Mesendoderm (in vitro differentiated cells): ENCODE measurements around the gene CD300H. TPM values are rescaled to one million over a fixed set of nuclear protein-coding genes. Genes with fewer than 3 reads are reported as not detected.

Experiments
- DNase-seq: peaks from one replicate; pipeline ENCODE4 v3.0.0; 2013
- H2AK5ac ChIP-seq: 2 replicates; pipeline ENCODE4 v1.6.1; 2013; ENCODE audit warnings: low read length, inconsistent platforms
- H2BK120ac ChIP-seq: 2 replicates; pipeline ENCODE4 v1.6.1; 2013; ENCODE audit warnings: low read depth, mild to moderate bottlenecking, low read length, moderate library complexity, mixed read lengths
- H2BK15ac ChIP-seq: replicated peaks from 2 replicates; pipeline ENCODE4 v1.6.1; 2013; ENCODE audit warnings: low read depth, mild to moderate bottlenecking, moderate library complexity
- H2BK5ac ChIP-seq: 2 replicates; pipeline ENCODE4 v1.6.1; 2013; ENCODE audit warnings: low read length, inconsistent platforms
- H3K18ac ChIP-seq: 2 replicates; pipeline ENCODE4 v1.6.1; 2013; ENCODE audit warnings: mild to moderate bottlenecking, low read length, mixed read lengths
- H3K23ac ChIP-seq: one replicate; pipeline ENCODE4 v1.6.1; 2013; ENCODE audit warnings: low read length
- H3K27ac ChIP-seq: 2 replicates; pipeline ENCODE4 v1.5.1; 2013; ENCODE audit warnings: low read depth, mild to moderate bottlenecking, inconsistent platforms, low read length, moderate library complexity
- H3K27me3 ChIP-seq: 2 replicates; pipeline ENCODE4 v1.6.1; 2013; ENCODE audit warnings: low read length, control low read depth, mild to moderate bottlenecking, inconsistent platforms; ENCODE audit not compliant: insufficient read depth, poor library complexity
- H3K36me3 ChIP-seq: 2 replicates; pipeline ENCODE4 v1.6.1; 2013; ENCODE audit warnings: low read length, inconsistent platforms; ENCODE audit not compliant: control insufficient read depth, insufficient read depth
- H3K4ac ChIP-seq: one replicate; pipeline ENCODE4 v1.6.1; 2013; ENCODE audit warnings: low read depth, mild to moderate bottlenecking, low read length, moderate library complexity
- H3K4me1 ChIP-seq: 2 replicates; pipeline ENCODE4 v1.6.1; 2013; ENCODE audit warnings: low read depth, low read length, inconsistent platforms; ENCODE audit not compliant: control insufficient read depth
- H3K4me2 ChIP-seq: 2 replicates; pipeline ENCODE4 v1.6.1; 2013; ENCODE audit warnings: low read length
- H3K4me3 ChIP-seq: 2 replicates; pipeline ENCODE4 v1.5.1; 2013; ENCODE audit warnings: mild to moderate bottlenecking, low read length
- H3K56ac ChIP-seq: one replicate; pipeline ENCODE4 v1.6.1; 2013; ENCODE audit warnings: low read length
- H3K79me1 ChIP-seq: 2 replicates; pipeline ENCODE4 v1.6.1; 2013; ENCODE audit warnings: low read length, inconsistent platforms
- H3K79me2 ChIP-seq: 2 replicates; pipeline ENCODE4 v1.6.1; 2013; ENCODE audit warnings: mild to moderate bottlenecking, low read length; ENCODE audit not compliant: control insufficient read depth, insufficient read depth
- H3K9ac ChIP-seq: 2 replicates; pipeline ENCODE4 v1.6.1; 2013; ENCODE audit warnings: low read length, inconsistent platforms
- H4K5ac ChIP-seq: one replicate; pipeline ENCODE4 v1.6.1; 2013; ENCODE audit warnings: low read length
- H4K8ac ChIP-seq: one replicate; pipeline ENCODE4 v1.6.1; 2013; ENCODE audit warnings: low read depth, mild to moderate bottlenecking, control low read depth, low read length, moderate library complexity
- WGBS: extraction: QIAGEN DNeasy Blood & Tissue Kit; methylation state at CpG from one replicate; pipeline ENCODE4 v1.1.7; 2013; ENCODE audit warnings: low lambda C conversion rate, missing lambda C conversion rate; ENCODE audit not compliant: insufficient coverage; ENCODE audit errors: extremely low coverage; 5-methylcytosine and 5-hydroxymethylcytosine counted together
- polyA plus RNA-seq, 2 experiments: library from polyadenylated mRNA; stranded (reverse); fragments of 200-250 nt; gene quantifications; one replicate each; pipeline ENCODE4 v1.2.3, GENCODE V29; 2013

Gene CD300H
- not detected for polyA plus RNA-seq (2013, experiment 1 of 2)
- polyA plus RNA-seq (2013, experiment 2 of 2): not detected

DNA sequence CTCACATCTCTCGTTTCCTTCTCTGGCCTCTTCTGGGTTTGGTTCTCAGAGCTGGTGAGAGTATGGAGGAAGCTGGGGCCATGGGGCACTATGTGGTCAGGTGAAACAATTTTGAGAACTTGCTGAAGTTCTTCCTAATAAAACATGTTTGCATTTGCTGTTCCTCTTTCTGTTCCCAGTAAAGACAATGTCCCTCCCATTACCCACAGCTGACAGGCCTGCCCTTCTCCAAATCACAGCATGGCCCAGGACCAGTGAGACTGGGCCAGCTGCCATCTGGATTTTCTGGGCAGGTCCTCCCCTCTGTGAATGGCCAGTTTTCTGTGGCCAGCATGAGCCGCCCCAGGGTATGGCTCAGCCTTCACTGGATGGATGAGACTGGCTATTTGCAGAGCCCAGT, at the start of gene CD300H:
CD300H (minus strand) TSS at position 113 of the 400 bp plus-strand sequence.
- Histone ChIP-seq H3K79me1 (no peaks in the 10 kb centered on the region), H3K4ac (no peak within 1 kb of the TSS), H4K5ac (no peak within 1 kb of the TSS), H3K36me3 (no peaks in the 10 kb centered on the region), H4K8ac (no peak within 1 kb of the TSS), H2AK5ac (no peak within 1 kb of the TSS), H3K56ac (peak within 1 kb of the TSS; percentile 22), H3K9ac (no peak within 1 kb of the TSS), H3K79me2 (no peaks in the 10 kb centered on the region), H3K4me2 (no peak within 1 kb of the TSS), H2BK120ac (no peak within 1 kb of the TSS), H3K23ac (no peak within 1 kb of the TSS), H3K18ac (no peak within 1 kb of the TSS), H3K27me3 (no peaks in the 10 kb centered on the region), H3K4me1 (peaks cover 2% of the 10 kb centered on the region), H3K27ac (no peak within 1 kb of the TSS), H3K4me3 (no peak within 1 kb of the TSS), H2BK15ac (no peak within 1 kb of the TSS), H2BK5ac (no peak within 1 kb of the TSS)
- WGBS: no CpG with 5 or more reads among the region's 2 CpGs
- no peak for DNase-seq

DNA sequence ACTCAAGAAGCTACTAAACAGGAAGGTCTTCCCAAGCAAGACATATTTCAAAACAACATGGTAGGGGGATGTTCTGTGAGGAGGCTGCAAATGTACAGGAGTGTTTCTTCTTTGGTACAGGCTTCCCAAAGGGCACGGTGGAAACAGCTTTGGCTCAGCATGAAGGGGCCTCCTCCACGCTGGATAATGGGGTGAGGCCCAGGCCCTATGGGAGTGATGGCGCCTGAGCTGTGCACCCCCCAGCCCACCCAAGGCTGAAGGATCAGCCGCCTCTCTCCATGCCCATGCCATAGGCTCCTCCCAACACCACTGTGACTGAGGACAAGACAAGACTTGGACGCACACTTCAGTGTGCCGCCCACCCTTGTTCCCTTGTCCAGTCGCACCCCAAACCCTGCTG, 49.4 kb upstream of the CD300H start:
- no peak overlapping the region for H3K27ac ChIP-seq
- H3K4me1 ChIP-seq: no peaks in the 10 kb centered on the region
- H3K9ac ChIP-seq: no peak overlapping the region
- H4K8ac ChIP-seq: no peak overlapping the region
- no peak overlapping the region for H3K56ac ChIP-seq
- no peaks in the 10 kb centered on the region for H3K27me3 ChIP-seq
- H3K23ac ChIP-seq: no peak overlapping the region
- H3K4me2 ChIP-seq: no peak overlapping the region
- no peak overlapping the region for H4K5ac ChIP-seq
- H3K4ac ChIP-seq: no peak overlapping the region
- WGBS: no CpG with 5 or more reads among the region's 7 CpGs
- no peak for DNase-seq
- H2BK15ac ChIP-seq: no peak overlapping the region
- H2BK120ac ChIP-seq: no peak overlapping the region
- no peak overlapping the region for H3K4me3 ChIP-seq
- H3K18ac ChIP-seq: no peak overlapping the region
- H3K79me1 ChIP-seq: no peaks in the 10 kb centered on the region
- H2BK5ac ChIP-seq: no peak overlapping the region
- no peaks in the 10 kb centered on the region for H3K79me2 ChIP-seq
- no peak overlapping the region for H2AK5ac ChIP-seq
- no peaks in the 10 kb centered on the region for H3K36me3 ChIP-seq

DNA sequence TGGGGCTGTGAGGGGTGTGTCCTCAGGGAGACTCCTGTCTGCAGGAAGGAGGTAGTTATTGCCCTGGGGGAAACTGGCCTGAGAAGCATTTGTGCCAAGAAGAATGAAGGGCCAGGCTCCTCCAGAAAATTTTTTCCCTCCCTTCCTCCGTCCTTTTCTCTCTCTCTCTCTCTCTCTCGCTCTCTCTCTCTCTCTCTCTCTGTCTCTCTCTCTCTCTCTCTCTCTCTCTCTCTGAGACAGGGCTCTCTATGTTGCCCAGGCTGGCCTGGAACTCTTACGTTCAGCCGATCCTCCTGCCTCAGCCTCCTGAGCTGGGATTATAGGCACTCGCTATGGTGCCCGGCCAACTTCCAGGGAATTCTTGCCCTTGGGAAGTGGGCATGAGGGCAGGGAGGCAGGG, 44.7 kb upstream of the CD300H start:
- H3K23ac ChIP-seq: no peak overlapping the region
- H4K5ac ChIP-seq: no peak overlapping the region
- WGBS: no CpG with 5 or more reads among the region's 6 CpGs
- no peak overlapping the region for H3K9ac ChIP-seq
- no peak overlapping the region for H2AK5ac ChIP-seq
- H3K27me3 ChIP-seq: no peaks in the 10 kb centered on the region
- no peak overlapping the region for H3K27ac ChIP-seq
- H4K8ac ChIP-seq: no peak overlapping the region
- no peak overlapping the region for H2BK5ac ChIP-seq
- H2BK120ac ChIP-seq: no peak overlapping the region
- H3K18ac ChIP-seq: no peak overlapping the region
- no peaks in the 10 kb centered on the region for H3K36me3 ChIP-seq
- no peak overlapping the region for H2BK15ac ChIP-seq
- DNase-seq: no peak
- no peaks in the 10 kb centered on the region for H3K4me1 ChIP-seq
- no peak overlapping the region for H3K4me3 ChIP-seq
- no peak overlapping the region for H3K56ac ChIP-seq
- no peak overlapping the region for H3K4me2 ChIP-seq
- H3K4ac ChIP-seq: no peak overlapping the region
- no peaks in the 10 kb centered on the region for H3K79me2 ChIP-seq
- no peaks in the 10 kb centered on the region for H3K79me1 ChIP-seq

DNA sequence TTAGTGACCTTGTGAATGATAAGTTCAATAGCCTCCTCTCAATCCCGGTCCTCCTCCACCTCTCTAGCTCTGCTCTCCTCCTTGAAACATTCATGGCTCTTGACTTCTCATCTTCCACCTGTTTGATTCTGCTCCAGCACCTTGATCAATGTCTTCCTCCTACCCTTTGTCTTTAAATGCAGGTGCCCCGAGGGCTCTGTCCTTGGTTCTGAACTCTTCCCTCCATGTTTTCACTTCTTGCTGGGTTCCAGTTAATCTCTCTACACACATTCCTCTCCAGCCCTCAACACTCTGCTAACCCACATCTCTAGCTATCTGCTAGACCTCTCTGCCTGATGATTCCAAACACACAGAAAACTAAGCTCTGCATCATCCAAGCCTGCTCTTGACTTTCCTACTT, 42.8 kb upstream of the CD300H start:
- WGBS: no CpG with 5 or more reads among the region's 2 CpGs
- H2BK15ac ChIP-seq: no peak overlapping the region
- H3K79me1 ChIP-seq: no peaks in the 10 kb centered on the region
- H3K4me1 ChIP-seq: no peaks in the 10 kb centered on the region
- no peaks in the 10 kb centered on the region for H3K27me3 ChIP-seq
- no peak overlapping the region for H3K56ac ChIP-seq
- peak; percentile 55 for DNase-seq
- H3K27ac ChIP-seq: no peak overlapping the region
- no peak overlapping the region for H4K5ac ChIP-seq
- H4K8ac ChIP-seq: no peak overlapping the region
- no peak overlapping the region for H3K9ac ChIP-seq
- H3K4me3 ChIP-seq: no peak overlapping the region
- H2BK120ac ChIP-seq: no peak overlapping the region
- no peak overlapping the region for H3K4ac ChIP-seq
- H3K4me2 ChIP-seq: no peak overlapping the region
- no peak overlapping the region for H3K23ac ChIP-seq
- no peak overlapping the region for H2BK5ac ChIP-seq
- H3K18ac ChIP-seq: no peak overlapping the region
- H2AK5ac ChIP-seq: no peak overlapping the region
- H3K36me3 ChIP-seq: no peaks in the 10 kb centered on the region
- H3K79me2 ChIP-seq: no peaks in the 10 kb centered on the region

DNA sequence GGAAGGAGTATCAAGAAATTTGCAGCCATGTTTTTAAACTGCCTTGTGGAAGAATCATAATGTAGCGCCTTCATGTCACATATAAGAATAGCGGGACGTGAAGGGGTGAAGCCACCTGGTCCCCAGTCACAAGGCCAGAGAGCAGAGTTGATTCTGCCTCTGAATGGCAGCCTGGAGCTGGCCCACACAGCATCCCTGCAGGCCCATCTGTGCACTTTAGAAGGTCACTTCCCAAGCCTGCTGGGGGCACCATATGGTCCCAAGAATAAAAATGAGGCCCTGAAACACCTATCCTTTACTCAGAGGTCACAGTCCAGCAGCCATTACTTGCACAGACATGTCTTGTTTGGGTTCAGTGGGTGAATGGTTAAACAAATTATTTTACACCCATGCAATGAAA, 41.2 kb upstream of the CD300H start:
- no peaks in the 10 kb centered on the region for H3K79me1 ChIP-seq
- no peak overlapping the region for H4K8ac ChIP-seq
- H3K27me3 ChIP-seq: no peaks in the 10 kb centered on the region
- no peak overlapping the region for H2BK15ac ChIP-seq
- H3K4me2 ChIP-seq: no peak overlapping the region
- WGBS: no CpG with 5 or more reads among the region's 3 CpGs
- no peaks in the 10 kb centered on the region for H3K79me2 ChIP-seq
- no peak for DNase-seq
- H3K4me3 ChIP-seq: no peak overlapping the region
- no peak overlapping the region for H3K4ac ChIP-seq
- no peaks in the 10 kb centered on the region for H3K4me1 ChIP-seq
- no peak overlapping the region for H3K23ac ChIP-seq
- no peak overlapping the region for H3K27ac ChIP-seq
- no peaks in the 10 kb centered on the region for H3K36me3 ChIP-seq
- H3K9ac ChIP-seq: no peak overlapping the region
- no peak overlapping the region for H2BK120ac ChIP-seq
- no peak overlapping the region for H4K5ac ChIP-seq
- H2AK5ac ChIP-seq: no peak overlapping the region
- no peak overlapping the region for H3K56ac ChIP-seq
- no peak overlapping the region for H2BK5ac ChIP-seq
- H3K18ac ChIP-seq: no peak overlapping the region

DNA sequence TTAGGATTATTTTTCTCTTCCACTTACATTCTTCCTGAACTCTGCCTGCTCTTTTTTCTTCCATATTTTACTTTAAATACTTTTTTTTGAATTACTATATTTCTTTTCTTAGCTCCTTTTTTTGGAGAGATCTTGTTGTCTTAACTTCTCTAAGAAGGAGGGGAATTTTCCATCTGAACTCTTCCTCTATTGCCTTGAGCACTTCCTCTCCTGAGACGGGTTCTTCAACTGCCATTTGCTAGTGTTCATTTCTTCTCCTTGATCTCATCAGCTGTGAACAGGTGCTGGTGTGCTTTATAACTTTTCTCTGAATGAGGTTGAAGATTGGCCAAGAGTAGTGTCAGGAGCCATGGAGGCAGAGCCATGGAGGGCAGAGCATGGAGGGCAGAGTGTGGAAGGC, 39.9 kb upstream of the CD300H start:
- no peak overlapping the region for H4K8ac ChIP-seq
- no peaks in the 10 kb centered on the region for H3K4me1 ChIP-seq
- no peak overlapping the region for H4K5ac ChIP-seq
- H2AK5ac ChIP-seq: no peak overlapping the region
- H3K27ac ChIP-seq: no peak overlapping the region
- H3K79me1 ChIP-seq: no peaks in the 10 kb centered on the region
- H3K9ac ChIP-seq: no peak overlapping the region
- no peak overlapping the region for H2BK120ac ChIP-seq
- H2BK5ac ChIP-seq: no peak overlapping the region
- H3K27me3 ChIP-seq: no peaks in the 10 kb centered on the region
- no peak for DNase-seq
- H3K23ac ChIP-seq: no peak overlapping the region
- H3K4me2 ChIP-seq: no peak overlapping the region
- H3K56ac ChIP-seq: no peak overlapping the region
- H3K36me3 ChIP-seq: no peaks in the 10 kb centered on the region
- no CpG with 5 or more reads among the region's 1 CpG for WGBS
- no peak overlapping the region for H3K18ac ChIP-seq
- no peaks in the 10 kb centered on the region for H3K79me2 ChIP-seq
- no peak overlapping the region for H3K4me3 ChIP-seq
- H3K4ac ChIP-seq: no peak overlapping the region
- H2BK15ac ChIP-seq: no peak overlapping the region
